ENCODE measurements around the gene RBX1. TPM values are rescaled to one million over a fixed set of nuclear protein-coding genes. Genes with fewer than 3 reads are reported as not detected.

RBX1 gene
- total RNA-seq, 6 experiments from 2014 or later = 69.2 to 77.3 (median 73.0) TPM

DNA sequence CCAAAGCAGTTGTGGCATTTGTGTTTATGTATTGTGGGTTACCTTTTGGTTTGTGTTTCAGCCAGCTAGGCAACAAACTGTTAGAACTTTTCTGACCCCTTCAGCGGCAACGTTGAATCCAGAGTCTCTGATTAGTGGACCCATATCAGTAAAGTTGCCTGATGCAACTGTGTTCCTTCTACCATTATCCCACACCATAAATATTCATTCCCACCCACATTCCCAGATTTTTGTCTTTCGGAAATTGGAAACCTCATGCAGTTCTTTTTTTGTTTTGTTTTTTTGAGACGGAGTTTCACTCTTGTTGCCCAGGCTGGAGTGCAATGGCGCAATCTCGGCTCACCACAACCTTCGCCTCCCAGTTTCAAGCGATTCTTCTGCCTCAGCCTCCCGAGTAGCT is 30.7 kb upstream of the RBX1 start:
- Mint-ChIP-seq H3K27ac (no peak overlapping the region), H3K9me3 (no peaks in the 10 kb centered on the region), H3K4me1 (ENCODE audit: low read depth) (peaks cover 4% of the 10 kb centered on the region; the same call in 1 of the 2 replicates), H3K36me3 (ENCODE audit: low read depth) (peaks cover 14% of the 10 kb centered on the region), H3K27me3 (ENCODE audit: insufficient read depth) (peaks cover 2% of the 10 kb centered on the region; the same call in 1 of the 2 replicates), H3K4me3 (no peak overlapping the region)
- TF ChIP-seq CTCF (IDR thresholded peaks at IDR 0.05) = no peak
- DNase-seq = no peak

GRCh38 chr22:40922484-40923303 is 28.5 kb upstream of the RBX1 start:
- Mint-ChIP-seq H3K27me3 (ENCODE audit: insufficient read depth) (peaks cover 2% of the 10 kb centered on the region; the same call in 1 of the 2 replicates), H3K9me3 (no peaks in the 10 kb centered on the region), H3K4me1 (ENCODE audit: low read depth) (peaks cover 4% of the 10 kb centered on the region; the same call in 1 of the 2 replicates), H3K36me3 (ENCODE audit: low read depth) (peaks cover 15% of the 10 kb centered on the region), H3K27ac (peak overlapping the region; percentile 66; the same call in 1 of the 2 replicates), H3K4me3 (no peak overlapping the region)
- TF ChIP-seq CTCF (IDR thresholded peaks at IDR 0.05) = peak; percentile 89
- peak; percentile 69 for DNase-seq

- no peaks in the 10 kb centered on the region for H3K9me3 Mint-ChIP-seq
- no peak overlapping the region for H3K4me3 Mint-ChIP-seq
- H3K27ac Mint-ChIP-seq = no peak overlapping the region
- no peaks in the 10 kb centered on the region for H3K27me3 Mint-ChIP-seq (ENCODE audit: insufficient read depth)
- no peak for TF ChIP-seq CTCF (IDR thresholded peaks at IDR 0.05)
- DNase-seq = no peak
- H3K36me3 Mint-ChIP-seq (ENCODE audit: low read depth) = peaks cover 12% of the 10 kb centered on the region
- H3K4me1 Mint-ChIP-seq (ENCODE audit: low read depth) = no peaks in the 10 kb centered on the region
Observed at GRCh38 chr22:40928657-40929056, 22.5 kb upstream of the RBX1 start.

DNA sequence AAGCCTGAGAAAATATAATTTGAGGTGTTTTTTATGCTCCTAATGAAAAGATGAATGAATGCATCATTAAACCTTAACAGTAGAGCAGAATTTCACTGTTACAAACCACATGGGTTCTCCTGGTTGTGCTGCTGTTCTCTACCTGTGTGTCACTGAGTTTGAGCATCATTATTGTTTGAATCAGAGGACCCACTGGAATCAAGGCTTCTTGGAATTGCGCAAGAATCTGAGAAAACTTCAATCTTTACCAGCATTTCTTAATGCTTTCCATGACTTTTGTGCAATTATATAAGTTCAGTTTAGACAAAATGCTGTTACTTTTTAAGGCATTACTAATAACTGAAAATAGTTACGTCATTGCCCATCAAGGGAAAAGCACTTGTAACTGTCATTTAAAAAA is 18.8 kb upstream of the RBX1 start:
- Mint-ChIP-seq H3K27me3 (ENCODE audit: insufficient read depth) (no peaks in the 10 kb centered on the region; the same call in 1 of the 2 replicates), H3K4me1 (ENCODE audit: low read depth) (no peaks in the 10 kb centered on the region), H3K27ac (no peak overlapping the region), H3K36me3 (ENCODE audit: low read depth) (peaks cover 9% of the 10 kb centered on the region; the same call in 1 of the 2 replicates), H3K4me3 (no peak overlapping the region), H3K9me3 (no peaks in the 10 kb centered on the region)
- DNase-seq = no peak
- TF ChIP-seq CTCF (IDR thresholded peaks at IDR 0.05) = no peak

GRCh38 chr22:40939202-40939601 is 12.0 kb upstream of the RBX1 start:
- no peaks in the 10 kb centered on the region for H3K4me1 Mint-ChIP-seq (ENCODE audit: low read depth)
- H3K9me3 Mint-ChIP-seq = no peaks in the 10 kb centered on the region
- no peak overlapping the region for H3K4me3 Mint-ChIP-seq
- TF ChIP-seq CTCF (IDR thresholded peaks at IDR 0.05) = no peak
- H3K36me3 Mint-ChIP-seq (ENCODE audit: low read depth) = 0 out of 2 replicates have a peak, but pooled peaks cover 1% of the 10 kb centered on the region
- DNase-seq = no peak
- no peak overlapping the region for H3K27ac Mint-ChIP-seq
- H3K27me3 Mint-ChIP-seq (ENCODE audit: insufficient read depth) = no peaks in the 10 kb centered on the region; the same call in 1 of the 2 replicates
